Measurements from ENCODE around the gene PPP1R1C. TPM values are rescaled to one million over a fixed set of nuclear protein-coding genes. Genes with fewer than 3 reads are reported as not detected.

Gene PPP1R1C
- total and polyA plus RNA-seq, 10 donors = 0.24 to 0.48 (median 0.32) TPM; not detected in 5

DNA sequence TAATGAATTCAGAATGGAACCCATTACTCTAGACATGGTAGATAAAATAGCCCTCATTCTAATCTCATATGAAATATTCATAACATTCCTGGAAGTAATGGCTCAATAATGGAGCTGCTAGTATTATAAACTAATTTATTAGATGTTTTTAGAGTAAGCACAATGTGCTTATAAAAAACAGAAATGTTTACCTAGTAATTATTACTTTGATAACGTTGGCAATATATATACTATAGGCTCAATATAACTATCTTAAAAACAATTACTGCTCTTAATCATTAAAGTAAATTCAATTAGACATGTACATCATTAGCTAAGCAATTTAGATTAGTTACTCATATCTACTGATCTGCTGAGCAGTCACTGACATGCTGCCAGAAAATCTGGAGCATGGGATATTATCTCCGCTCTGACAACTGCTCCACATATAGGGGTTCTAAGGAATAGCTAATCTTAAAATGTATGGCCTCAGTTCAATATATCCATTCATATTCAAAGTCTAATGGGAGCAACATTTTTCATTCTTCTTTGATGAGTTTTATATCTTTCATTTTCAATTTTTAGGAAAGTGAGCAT lies 19.4 kb downstream of the PPP1R1C start:
- no peak for DNase-seq
- H3K27ac ChIP-seq = no peak overlapping the region
- intact Hi-C loops (cut with DNase I; ENCODE audit: low total_unique reads) = no loop called here
- no peaks in the 10 kb centered on the region for H3K27me3 ChIP-seq (replicated peaks in 1 of 7)
- 81 to 93% (median 90%) methylated on average over 2 of the region's 2 CpGs for WGBS, 5 donors
- H3K4me3 ChIP-seq = no peak overlapping the region
- H3K4me1 ChIP-seq = no peaks in the 10 kb centered on the region
- TF ChIP-seq, protein P1, sequence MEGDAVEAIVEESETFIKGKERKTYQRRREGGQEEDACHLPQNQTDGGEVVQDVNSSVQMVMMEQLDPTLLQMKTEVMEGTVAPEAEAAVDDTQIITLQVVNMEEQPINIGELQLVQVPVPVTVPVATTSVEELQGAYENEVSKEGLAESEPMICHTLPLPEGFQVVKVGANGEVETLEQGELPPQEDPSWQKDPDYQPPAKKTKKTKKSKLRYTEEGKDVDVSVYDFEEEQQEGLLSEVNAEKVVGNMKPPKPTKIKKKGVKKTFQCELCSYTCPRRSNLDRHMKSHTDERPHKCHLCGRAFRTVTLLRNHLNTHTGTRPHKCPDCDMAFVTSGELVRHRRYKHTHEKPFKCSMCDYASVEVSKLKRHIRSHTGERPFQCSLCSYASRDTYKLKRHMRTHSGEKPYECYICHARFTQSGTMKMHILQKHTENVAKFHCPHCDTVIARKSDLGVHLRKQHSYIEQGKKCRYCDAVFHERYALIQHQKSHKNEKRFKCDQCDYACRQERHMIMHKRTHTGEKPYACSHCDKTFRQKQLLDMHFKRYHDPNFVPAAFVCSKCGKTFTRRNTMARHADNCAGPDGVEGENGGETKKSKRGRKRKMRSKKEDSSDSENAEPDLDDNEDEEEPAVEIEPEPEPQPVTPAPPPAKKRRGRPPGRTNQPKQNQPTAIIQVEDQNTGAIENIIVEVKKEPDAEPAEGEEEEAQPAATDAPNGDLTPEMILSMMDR (IDR thresholded peaks at IDR 0.05 in 8 of 11, conservative IDR thresholded peaks at IDR 0.05 in 3 of 11) = no peak
- no peak for TF ChIP-seq POLR2A (IDR thresholded peaks at IDR 0.05)
- TF ChIP-seq POLR2AphosphoS5 (IDR thresholded peaks at IDR 0.05) = no peak
- H3K9me3 ChIP-seq = no peaks in the 10 kb centered on the region
- H3K36me3 ChIP-seq = no peaks in the 10 kb centered on the region

DNA sequence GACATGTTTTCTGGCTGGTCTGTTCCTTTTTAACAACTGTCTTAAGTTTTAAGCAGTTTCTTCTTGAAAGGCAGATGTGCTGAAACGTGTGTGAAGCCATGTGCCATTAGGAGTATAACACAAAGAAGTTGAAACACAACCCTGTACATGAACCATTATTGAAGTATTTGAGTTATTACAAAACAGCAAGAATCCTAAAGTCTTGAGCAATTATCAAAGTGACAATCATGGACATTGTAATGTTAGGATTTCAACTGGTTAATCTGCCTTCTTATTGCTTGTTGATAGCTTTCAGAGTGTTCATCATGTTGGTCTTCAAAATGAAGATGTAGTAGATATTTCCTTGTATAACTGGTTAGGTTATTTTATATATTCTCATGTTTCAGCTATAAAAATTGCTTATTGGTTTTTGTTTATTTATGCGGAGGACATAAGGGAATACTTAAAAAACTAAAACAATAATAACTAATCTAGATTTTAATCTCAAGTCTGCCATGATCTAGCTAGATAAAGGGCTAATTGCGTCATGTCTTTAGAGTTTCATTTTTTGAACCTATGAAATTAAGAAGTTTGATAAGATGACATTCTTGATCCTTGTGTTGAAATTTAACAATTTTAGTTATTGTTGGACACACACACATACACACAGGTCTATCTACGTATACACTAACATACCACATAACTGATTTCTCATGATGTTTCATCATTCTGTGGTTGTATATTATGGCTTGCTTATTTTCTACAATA lies 21.1 kb downstream of the PPP1R1C start:
- DNase-seq = no peak
- Histone ChIP-seq H3K9me3 (peaks cover 0 to 11% (median 2%) of the 10 kb centered on the region in 8 donors), H3K27ac (no peak overlapping the region), H3K4me1 (no peaks in the 10 kb centered on the region), H3K4me3 (no peak overlapping the region), H3K36me3 (no peaks in the 10 kb centered on the region), H3K27me3 (replicated peaks in 1 of 7) (no peaks in the 10 kb centered on the region)
- 84 to 94% (median 87%) methylated on average over 4 of the region's 4 CpGs for WGBS, 5 donors
- intact Hi-C loops (cut with DNase I; ENCODE audit: low total_unique reads) = no loop called here
- TF ChIP-seq POLR2A (IDR thresholded peaks at IDR 0.05) = no peak
- TF ChIP-seq, protein P1 (IDR thresholded peaks at IDR 0.05 in 8 of 11, conservative IDR thresholded peaks at IDR 0.05 in 3 of 11) = no peak

DNA sequence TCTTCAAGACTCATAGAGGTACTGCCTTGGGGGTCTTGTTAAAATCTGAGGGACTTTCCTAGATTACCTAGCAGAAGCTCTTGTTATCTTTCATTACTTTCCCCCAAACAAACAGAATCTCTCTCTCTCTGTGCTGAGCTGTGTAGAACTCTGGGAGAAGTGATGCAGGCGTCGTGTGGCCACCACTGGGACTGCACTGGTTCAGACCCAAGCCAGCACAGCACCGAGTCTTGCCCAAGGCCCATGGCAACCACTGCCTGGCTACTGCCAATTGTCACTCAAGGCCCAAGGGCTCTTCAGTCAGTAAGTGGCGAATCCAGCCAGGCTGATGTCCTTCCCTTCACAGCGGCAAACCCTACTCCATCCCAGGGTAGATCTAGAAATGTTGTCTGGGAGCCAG lies 28.6 kb downstream of the PPP1R1C start:
- 77 to 95% (median 91%) methylated on average over 5 of the region's 5 CpGs for WGBS, 5 donors
- Histone ChIP-seq H3K9me3 (peaks cover 0 to 42% (median 31%) of the 10 kb centered on the region in 8 donors), H3K36me3 (no peaks in the 10 kb centered on the region), H3K27ac (no peak overlapping the region), H3K27me3 (replicated peaks in 1 of 7) (no peaks in the 10 kb centered on the region), H3K4me3 (no peak overlapping the region), H3K4me1 (no peaks in the 10 kb centered on the region)
- DNase-seq = no peak
- TF ChIP-seq POLR2AphosphoS5 (IDR thresholded peaks at IDR 0.05) (no peak), POLR2A (IDR thresholded peaks at IDR 0.05) (no peak)
- TF ChIP-seq, protein P1 (IDR thresholded peaks at IDR 0.05 in 8 of 11, conservative IDR thresholded peaks at IDR 0.05 in 3 of 11) = no peak
- intact Hi-C loops (cut with DNase I; ENCODE audit: low total_unique reads) = no loop called here

DNA sequence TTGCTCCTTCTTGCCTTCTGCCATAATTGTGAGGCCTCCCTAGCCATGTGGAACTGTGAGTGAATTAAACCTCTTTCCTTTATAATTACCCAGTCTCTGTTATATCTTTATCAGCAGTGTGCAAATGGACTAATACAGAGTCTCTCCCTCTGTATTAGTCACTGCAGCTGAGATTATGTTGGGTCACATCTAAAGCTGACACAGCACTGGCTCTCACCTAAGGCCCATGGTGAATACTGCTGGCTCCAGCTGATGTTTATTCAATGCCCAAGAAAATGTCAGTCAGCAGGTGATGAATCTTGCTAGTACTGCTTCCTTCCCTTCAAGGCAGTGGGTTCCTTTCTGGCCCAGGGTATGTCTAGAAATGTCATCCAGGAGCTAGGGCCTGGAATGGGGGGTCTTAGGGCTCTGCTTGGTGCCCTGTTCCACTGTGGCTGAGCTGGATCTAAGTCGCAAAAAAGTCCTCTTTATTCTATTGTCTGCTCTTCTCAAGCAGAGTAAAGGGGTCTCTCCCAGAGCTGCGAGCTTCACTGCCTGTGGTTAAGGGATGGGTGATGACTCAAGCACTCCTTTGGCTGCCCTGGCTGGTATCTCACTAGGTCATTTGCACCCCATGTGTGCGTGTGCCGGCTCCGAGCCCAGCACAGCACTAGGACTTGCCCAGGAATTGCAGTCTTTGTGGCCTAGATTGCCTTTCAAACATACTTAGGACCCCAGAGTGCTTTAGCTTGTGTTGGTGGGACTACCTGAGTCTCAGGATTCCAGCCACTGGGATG lies 29.9 kb downstream of the PPP1R1C start:
- Histone ChIP-seq H3K27ac (no peak overlapping the region), H3K36me3 (no peaks in the 10 kb centered on the region), H3K9me3 (peaks cover 0 to 40% (median 30%) of the 10 kb centered on the region in 8 donors), H3K4me1 (no peaks in the 10 kb centered on the region), H3K27me3 (replicated peaks in 1 of 7) (no peaks in the 10 kb centered on the region), H3K4me3 (no peak overlapping the region)
- DNase-seq = no peak
- TF ChIP-seq POLR2A (IDR thresholded peaks at IDR 0.05) = no peak
- WGBS, 5 donors = 80 to 96% (median 86%) methylated on average over 5 of the region's 5 CpGs
- intact Hi-C loops (cut with DNase I; ENCODE audit: low total_unique reads) = no loop called here

All from spleen (tissue), 11 donors.